Measurements from ENCODE around the gene CCDC3.
"Not testable (repeated sequence)": the region's sequence is repeated elsewhere in the genome, so short reads cannot be mapped to it uniquely, and the experiment has no call there.

The CCDC3 gene

DNA sequence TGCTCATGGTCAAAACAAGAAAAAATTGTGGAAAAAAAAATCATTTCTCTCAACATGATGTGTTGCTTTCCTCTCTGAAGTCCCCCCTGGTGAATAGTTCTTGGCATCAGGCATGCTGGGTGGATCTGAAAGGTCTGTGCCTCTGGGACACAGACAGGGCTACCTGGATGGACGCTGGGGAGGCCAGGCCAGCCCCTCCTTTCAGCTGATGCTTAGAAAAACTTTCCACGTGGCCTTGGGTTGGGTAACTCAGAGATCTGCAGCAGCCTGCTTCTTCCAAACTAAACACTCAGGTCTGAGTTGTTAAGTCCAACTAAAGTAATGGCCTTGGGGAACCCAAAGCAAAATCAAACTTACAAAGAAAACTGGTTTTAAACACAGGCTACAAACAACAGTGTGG, 113.0 kb downstream of the CCDC3 start:
- FAIRE-seq (no peak), DNase-seq (ENCODE audit: low spot score) (no peak)

DNA sequence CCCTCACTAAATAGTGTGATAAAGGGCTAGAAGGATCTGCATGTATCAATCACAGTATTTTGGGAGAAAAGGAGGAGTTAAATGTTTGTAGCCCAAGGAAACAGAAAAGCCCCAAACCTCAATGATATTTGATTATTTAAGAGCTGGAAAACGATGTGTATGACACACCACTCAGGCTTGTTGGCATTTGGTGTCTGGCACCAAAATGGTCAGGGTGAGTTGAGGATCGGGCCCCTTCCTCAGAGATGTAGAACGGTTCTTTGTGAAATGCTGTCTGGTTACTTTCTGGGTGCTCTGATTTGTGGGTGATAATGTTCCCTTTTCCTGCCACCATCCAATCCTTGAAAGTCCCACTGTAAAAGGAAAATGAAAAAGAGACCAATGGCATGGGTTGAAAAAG, 113.7 kb downstream of the CCDC3 start:
- no peak for DNase-seq (ENCODE audit: low spot score)
- no peak for FAIRE-seq

DNA sequence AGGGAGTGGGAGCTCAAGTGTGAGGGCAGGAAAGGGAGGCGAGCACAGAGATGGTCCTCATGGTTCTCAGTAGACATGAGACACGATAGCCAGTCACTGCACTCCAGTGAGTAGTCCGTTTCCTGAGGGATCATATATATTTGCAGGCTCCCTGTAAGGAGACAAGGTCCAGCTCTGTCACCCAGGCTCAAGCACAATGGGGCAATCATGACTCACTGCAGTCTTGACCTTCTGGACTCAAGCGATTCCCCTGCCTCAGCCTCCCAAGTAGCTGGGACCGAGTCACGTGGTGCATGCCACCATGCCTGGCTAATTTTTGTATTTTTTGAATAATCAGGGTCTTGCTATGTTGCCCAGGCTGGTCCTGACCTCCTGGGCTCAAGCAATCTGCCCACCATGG, 116.7 kb downstream of the CCDC3 start:
- FAIRE-seq, result no peak
- no peak for DNase-seq (ENCODE audit: low spot score)

DNA sequence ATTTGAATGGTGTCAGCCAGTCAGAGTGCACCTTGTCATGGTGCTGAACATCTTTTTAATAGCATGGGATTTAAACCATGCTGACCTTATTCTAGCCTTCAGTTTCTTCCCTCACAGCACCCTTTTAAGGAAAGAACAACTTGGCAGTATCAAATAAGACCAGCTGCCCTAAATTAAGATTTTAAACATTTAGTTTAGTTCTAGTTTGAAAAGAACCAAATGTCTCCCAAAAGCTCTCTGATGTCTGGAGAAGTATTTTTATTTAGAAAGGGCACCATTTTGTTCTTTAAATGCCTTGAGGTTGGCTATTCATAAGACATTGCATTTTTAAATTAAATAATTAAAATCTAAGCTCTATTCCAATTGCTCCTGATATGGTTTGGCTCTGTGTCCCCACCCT, 121.1 kb downstream of the CCDC3 start:
- FAIRE-seq (no peak), DNase-seq (ENCODE audit: low spot score) (no peak)

DNA sequence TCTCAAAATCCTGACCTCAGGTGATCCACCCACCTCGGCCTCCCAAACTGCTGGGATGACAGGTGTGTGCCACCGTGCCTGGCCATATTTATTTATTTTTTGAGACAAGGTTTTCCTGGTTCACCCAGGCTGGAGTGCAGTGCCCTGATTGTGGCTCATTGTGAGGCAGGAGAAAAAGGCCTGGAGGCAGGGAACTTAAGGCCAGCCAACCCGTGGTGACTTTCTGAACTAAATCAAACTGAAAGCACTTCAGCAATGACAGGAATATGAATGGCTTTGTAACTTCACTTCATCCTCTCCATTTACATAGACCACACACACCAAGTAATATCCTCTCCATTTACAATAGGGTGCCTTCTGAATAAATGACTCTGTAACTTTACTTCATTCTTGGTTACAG, 124.4 kb downstream of the CCDC3 start:
- no peak for FAIRE-seq
- DNase-seq (ENCODE audit: low spot score), result no peak

DNA sequence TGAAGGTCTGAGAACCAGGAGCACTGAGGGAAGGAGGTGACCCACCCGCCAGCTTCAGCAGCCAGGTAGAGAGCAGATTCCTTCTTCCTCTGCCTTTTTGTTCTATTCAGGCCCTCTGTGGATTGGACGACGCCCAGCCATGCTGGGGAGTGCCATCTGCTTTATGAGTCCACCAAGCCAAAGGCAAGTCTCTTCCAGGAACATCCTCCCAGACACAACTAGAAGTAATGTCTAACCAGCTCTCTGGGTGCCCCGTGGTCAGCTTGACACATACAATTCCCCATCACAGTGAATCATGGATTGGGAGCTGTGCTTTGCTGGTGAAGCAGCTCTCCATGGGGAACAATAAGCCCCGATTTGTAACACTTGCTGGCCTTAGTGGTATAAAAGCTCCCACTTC, 125.2 kb downstream of the CCDC3 start:
- FAIRE-seq (no peak), DNase-seq (ENCODE audit: low spot score) (no peak)

DNA sequence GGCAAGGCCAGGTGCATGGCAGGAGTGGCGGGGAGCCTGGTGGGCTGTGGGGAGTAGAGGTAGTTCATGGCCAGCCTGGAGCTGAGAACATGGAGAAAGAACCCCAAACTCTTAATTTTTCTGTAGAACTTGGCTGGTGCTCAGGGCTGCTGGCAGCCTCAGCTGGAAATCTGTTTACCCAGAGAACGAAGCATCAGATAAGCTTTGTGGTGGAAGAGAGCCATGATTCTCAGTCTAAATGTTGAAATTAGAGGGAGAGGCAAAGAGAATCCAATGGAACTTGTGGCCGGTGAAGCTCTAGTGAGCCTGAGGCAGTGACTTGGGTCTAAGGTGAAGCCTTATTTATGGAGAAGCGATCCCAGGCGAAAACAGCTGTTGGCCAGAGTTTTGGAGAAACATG, 126.4 kb downstream of the CCDC3 start:
- DNase-seq (ENCODE audit: low spot score) (no peak), FAIRE-seq (no peak)

DNA sequence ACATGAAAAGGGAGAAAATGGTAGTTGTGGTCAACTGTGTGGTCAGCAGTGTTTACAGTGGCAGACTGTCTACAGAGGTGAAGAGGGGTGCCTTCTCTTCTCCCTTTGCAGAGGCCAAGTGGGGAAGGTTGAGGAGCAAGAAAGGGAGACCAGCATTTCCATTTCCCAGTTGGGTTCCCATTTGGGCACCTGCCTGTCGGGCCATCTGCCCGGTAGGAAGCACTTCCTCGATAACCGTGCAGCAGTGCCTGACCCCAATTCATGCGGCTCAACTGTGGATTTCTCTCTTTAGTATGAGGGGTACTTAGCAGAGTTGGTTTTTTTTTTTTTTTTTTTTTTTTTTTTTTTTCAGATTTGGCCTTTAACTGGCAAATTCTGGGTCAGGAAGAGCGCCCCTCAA, 127.0 kb downstream of the CCDC3 start:
- no peak for DNase-seq (ENCODE audit: low spot score)
- FAIRE-seq, result no peak

DNA sequence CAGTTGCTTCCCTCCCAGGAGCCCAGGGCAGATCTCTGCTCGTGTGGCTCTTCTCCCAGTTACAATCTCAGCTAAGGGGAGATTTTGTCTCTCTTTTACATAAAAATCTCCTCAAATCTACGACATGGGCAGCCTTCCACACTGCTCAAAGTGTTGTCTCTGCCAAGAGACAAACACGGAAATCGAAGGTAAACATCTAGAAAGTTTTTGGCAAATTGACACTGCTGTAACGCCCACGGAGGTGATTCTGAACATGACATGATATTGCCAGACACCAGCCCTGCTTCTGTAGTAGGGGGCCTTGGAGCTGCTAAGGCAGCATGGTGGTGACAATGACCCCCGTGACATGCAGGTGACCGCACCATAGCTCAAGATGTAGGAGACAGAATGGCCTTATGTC, 128.3 kb downstream of the CCDC3 start:
- no peak for FAIRE-seq
- no peak for DNase-seq (ENCODE audit: low spot score)

DNA sequence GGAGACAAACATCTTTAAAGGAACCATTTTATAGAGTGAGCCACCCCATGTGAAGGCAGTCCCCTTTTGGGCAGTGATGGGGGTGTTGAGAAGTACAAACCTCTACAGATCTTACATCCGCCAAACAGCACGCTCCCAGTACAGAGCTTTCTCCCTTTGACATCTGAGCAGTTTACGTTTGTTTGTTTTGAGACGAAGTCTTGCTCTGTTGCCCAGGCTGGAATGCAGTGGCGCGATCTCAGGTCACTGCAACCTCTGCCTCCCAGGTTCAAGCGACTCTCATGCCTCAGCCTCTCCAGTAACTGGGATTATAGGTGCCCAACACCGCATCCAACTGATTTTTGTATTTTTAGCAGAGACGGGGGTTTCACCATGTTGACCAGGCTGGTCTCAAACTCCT, 128.9 kb downstream of the CCDC3 start:
- FAIRE-seq (no peak), DNase-seq (ENCODE audit: low spot score) (no peak)

DNA sequence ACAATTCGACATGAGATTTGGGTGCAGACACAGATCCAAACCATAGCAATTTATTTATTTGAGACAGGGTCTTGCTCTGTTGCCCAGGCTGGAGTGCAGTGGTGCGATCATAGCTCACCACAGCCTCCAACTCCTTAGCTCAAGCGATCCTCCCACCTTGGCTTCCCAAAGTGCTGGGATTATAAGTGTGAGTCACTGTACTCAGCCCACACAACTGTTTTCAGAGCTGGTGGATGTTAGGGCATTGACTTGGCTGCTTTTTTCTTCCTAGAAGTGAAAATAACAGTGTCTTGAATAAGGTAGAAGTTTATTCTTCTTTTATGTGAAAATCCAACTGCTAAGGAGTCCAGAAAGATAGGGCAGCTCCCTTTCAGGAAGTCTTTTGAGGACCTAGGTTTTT, 132.1 kb downstream of the CCDC3 start:
- FAIRE-seq, result no peak
- DNase-seq (ENCODE audit: low spot score), result peak; percentile 41

DNA sequence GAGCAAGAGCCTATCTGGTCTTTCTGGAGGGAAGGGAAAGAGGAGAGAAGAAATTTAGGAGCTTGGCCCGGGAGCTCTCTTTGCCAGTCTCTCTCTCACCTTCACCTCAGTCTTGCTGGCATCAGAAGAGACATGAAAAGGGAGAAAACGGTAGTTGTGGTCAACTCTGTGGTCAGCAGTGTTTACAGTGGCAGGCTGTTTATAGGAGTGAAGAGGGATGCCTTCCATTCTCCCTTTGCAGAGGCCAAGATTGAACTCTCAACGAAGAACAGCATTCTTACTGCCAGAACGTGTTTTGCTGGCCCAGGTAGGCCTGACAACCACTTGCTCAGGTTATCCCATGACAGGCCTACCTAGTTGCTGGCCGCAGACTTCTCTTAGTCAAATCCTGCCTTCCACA, 133.3 kb downstream of the CCDC3 start:
- DNase-seq (ENCODE audit: low spot score), result peak; percentile 44
- FAIRE-seq, result no peak

DNA sequence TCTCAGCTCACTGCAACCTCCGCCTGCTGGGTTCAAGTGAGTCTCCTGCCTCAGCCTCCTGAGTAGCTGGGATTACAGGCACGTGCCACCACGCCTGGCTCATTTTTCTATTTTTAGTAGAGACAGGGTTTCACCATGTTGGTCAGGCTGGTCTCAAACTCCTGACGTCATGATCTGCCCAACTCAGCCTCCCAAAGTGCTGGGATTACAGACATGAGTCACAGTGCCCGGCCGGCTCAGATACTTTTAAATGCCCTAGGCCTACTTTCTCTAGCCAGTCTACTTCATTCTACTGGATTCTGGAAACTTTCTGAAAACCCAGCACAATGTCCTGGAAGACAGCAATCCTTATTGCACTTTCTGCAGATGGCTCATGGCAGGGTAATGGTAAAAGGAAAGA, 136.0 kb downstream of the CCDC3 start:
- not testable (repeated sequence) for DNase-seq (ENCODE audit: low spot score); FAIRE-seq

DNA sequence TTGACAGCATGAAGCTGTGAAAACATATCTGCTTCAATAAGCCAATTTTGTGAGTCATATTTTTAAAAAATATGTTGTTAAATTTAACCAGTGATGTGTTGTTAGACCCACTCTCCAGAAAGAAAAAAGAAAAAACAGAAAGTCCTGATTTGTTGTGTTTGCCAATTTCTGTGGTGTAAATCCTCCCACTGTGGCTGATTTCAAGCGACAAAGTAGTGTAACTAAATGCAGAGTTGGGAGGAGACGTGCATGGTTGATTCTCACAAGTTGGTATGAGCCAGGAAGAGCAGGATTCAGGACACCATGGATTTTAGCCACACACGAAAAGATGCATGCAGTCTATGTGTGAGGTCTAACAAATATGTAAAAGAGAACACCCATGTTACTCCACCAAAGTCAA, 139.1 kb downstream of the CCDC3 start:
- DNase-seq (ENCODE audit: low spot score) (no peak), FAIRE-seq (peak; percentile 44)

DNA sequence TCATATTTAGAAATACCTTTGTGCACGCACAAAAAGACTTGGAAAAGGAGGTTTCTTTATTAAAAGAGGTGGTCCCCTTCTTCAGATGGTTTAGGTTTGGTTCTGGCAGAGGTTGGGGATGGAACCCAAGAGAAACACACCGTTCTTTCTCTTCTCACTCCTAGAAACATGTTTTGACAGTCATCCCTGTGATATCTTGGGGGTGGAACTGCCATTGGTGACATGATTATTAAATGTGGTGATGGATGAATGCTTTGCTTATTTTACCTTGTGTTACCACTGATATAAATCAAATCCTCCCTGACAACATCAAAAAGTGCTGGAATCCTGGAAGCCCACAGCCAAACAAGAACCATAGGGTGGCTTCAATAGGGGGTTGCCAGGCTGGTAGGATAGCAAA, 146.5 kb downstream of the CCDC3 start:
- DNase-seq (ENCODE audit: low spot score) (no peak), FAIRE-seq (no peak)

DNA sequence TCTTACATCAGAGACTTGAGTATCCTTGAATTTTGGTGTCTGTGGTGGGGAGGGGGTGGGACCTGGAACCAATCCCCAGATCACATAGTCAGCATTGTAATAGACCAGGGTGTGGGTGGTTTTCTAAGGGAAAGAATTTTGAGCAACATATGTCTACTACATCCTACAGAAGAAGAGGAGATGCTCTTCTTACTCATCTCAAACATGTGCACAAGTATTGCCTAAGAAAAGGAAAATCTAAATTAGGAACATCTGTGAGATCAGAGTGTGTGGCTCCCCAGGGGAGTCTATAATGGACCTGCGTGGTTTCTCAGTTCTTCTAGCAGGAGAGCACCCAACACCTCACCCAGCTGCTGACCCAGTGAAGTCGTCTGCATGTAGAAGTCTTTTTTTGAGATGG, 148.8 kb downstream of the CCDC3 start:
- DNase-seq (ENCODE audit: low spot score) (no peak), FAIRE-seq (no peak)

DNA sequence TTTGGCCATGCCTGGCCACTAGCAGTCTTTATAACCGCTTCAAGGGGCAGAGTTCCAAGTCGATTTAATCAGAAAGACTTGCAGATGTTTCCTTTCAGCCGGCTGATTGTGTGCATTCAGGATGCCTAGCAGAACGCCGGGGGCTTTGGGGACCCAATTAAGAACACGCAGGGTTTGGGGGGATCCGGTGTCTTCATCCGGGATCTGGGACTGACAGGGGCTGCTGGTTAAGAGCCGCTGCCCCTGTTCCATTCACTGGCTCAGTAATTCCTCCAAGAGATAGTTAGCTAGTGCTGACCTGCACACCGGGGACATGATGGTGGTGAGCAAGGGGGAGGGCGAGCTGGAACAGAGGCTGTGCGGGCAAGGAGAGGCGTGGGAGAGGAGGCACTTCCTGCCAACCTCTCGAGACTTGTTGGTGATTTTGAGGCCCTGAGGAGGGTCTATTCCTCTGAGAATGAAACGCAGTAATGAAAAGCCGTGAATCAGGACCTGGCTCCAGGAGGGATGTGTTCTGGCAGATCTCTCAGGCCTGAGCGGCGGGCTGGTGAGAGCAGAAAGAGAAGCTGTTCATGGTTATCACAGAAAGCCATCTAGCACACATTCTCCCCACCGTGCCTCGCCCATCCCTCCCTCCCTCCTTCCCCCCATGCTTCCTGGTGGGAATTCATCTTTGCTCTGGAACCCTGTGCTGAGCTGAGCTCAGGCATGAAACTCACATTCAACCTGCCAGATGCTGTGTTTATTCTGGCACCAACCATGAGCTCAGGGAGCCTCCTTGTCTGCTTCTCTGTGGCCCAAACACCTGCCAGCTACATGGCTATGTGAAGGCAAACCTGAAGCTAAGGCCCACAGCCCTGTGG, 152.0 kb downstream of the CCDC3 start:
- peak; percentile 35 for FAIRE-seq

DNA sequence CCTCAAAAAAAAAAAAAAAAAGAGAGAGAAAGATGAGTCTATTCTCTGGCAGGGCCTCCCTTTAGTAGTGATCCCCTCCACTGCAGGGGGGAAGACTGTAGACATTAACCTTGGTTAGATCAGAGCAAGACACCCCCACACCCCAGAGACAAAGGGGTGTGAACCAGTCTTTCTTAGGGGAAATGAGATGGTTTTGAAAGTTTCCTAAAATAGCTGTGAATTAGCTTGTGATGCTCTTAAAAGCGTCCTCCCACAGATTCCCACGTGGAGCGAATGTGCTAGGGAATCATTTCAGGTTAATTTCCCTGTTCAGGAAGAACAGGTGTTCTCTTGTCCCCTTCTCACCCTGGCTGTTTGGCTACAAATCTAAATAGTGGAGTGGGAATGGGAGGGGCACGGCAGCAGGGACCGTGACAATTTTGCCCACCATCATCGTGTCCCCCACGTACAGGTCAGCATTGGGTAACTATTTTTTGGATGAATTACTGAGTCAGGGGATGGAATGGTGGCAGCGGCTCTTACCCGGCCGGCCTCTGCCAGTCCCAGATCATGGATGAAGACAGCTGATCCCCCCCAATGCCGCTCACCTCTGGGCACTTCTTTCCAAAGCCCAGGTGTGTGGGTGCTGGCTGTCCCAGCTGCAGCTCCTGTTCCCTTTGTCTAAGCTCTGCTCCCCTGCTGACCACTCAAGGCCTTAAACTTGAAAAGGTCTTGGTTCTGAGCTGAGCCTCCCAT, 152.9 kb downstream of the CCDC3 start:
- FAIRE-seq, result peak; percentile 37
- no peak for DNase-seq (ENCODE audit: low spot score)

More for the DNA sequence above, 152.0 kb downstream of the CCDC3 start:
- no peak for DNase-seq (ENCODE audit: low spot score)

DNA sequence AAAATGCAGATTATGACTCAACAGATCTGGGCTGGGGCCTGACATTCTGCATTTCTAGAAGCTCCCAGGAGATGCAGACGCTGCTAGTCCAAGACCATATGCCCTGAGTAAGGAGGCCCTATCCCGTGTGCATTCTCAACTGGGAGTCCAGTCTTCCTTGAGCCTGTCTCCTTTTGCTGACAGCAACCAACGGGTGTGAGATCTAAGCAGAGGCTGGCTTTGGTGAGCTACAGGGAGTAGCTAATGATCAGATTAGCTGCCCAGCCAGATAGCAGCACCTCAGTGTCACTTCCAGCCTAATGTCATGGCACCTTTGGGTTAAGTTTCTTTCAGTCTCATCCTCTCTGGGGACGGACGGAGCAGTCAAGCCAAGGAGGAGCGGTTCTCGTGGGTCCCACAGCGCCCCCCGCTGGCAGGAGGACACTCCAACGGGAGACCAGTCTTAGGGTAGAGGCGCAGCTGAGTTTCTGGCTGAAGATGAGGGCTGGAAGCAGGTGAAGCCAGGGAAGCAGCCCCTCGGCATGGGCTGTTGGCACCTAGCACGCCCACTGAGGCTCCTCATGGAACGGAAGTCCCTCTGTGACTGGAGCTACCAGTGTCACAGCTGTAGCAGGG, 154.0 kb downstream of the CCDC3 start:
- DNase-seq (ENCODE audit: low spot score), result no peak
- FAIRE-seq, result no peak

DNA sequence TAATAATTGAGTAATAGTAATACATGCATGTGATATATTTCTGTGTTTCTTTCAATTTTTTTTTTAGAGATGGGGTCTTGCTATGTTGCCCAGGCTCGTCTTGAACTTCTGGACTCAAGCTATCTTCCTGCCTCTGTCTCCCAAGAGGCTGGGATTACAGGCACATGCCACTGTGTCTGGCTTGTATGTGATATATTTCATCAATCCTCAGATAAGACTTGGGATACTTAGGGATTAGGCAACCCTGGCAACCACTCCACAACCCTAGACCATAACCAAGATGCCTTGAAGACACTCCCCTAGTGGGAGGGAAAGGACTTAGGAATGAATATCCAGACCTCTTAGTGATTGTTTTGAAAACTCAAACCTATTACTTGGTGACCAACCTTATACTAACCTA, 154.8 kb downstream of the CCDC3 start:
- DNase-seq (ENCODE audit: low spot score) (no peak), FAIRE-seq (no peak)

Measured in urothelium cell line (cell line).